GM12892 (cell line): ENCODE data around the gene NPAS3.

Experiments used
- DNase-seq: peaks from one replicate; pipeline ENCODE4 v3.0.0; 2011; ENCODE audit not compliant: insufficient read length
- FAIRE-seq: peaks from 2 replicates; lab custom pipeline; 2011; peaks lifted over from hg19 to GRCh38; lab: Jason Lieb, UNC
- POLR2A ChIP-seq: IDR thresholded peaks from 2 replicates; pipeline ENCODE4 v1.6.1; 2011; ENCODE audit warnings: low read depth, low read length, control low read depth
- POLR2AphosphoS5 ChIP-seq: IDR thresholded peaks from 2 replicates; pipeline ENCODE4 v1.6.1; 2011; ENCODE audit warnings: low read depth, low read length, control low read depth
- TAF1 ChIP-seq: IDR thresholded peaks from 2 replicates; pipeline ENCODE4 v1.6.1; 2011; ENCODE audit warnings: low read depth, mild to moderate bottlenecking, control low read depth, low read length, borderline replicate concordance

Gene NPAS3

GRCh38 chr14:33709283-33709682, 770.6 kb downstream of the NPAS3 start:
- FAIRE-seq (no peak), DNase-seq (no peak)
- TF ChIP-seq POLR2AphosphoS5 = no peak
- TF ChIP-seq TAF1 = no peak
- no peak for TF ChIP-seq POLR2A

- no peak for DNase-seq
- TF ChIP-seq POLR2A (no peak), TAF1 (no peak), POLR2AphosphoS5 (no peak)
- FAIRE-seq = no peak
These were observed 771.0 kb downstream of the NPAS3 start for GRCh38 chr14:33709711-33710110.

- DNase-seq (no peak), FAIRE-seq (no peak)
- TF ChIP-seq POLR2AphosphoS5 (no peak), POLR2A (no peak), TAF1 (no peak)
These were observed 771.6 kb downstream of the NPAS3 start for GRCh38 chr14:33710273-33710672.

GRCh38 chr14:33711194-33711593, 772.5 kb downstream of the NPAS3 start:
- DNase-seq (no peak), FAIRE-seq (no peak)
- TF ChIP-seq POLR2AphosphoS5 (no peak), POLR2A (no peak)

- no peak for FAIRE-seq
These were observed 773.1 kb downstream of the NPAS3 start for GRCh38 chr14:33711811-33712216.

GRCh38 chr14:33714527-33715226, 776.0 kb downstream of the NPAS3 start:
- no peak for FAIRE-seq

More at GRCh38 chr14:33711811-33712216, 773.1 kb downstream of the NPAS3 start:
- DNase-seq = no peak
- TF ChIP-seq POLR2A (no peak), TAF1 (no peak), POLR2AphosphoS5 (no peak)

GRCh38 chr14:33715227-33715528, 776.5 kb downstream of the NPAS3 start:
- no peak for DNase-seq
- FAIRE-seq = no peak
- no peak for TF ChIP-seq POLR2A

More at GRCh38 chr14:33714527-33715226, 776.0 kb downstream of the NPAS3 start:
- no peak for DNase-seq
- TF ChIP-seq POLR2A = no peak
- TF ChIP-seq POLR2AphosphoS5 = no peak
- no peak for TF ChIP-seq TAF1

- FAIRE-seq (no peak), DNase-seq (no peak)
- TF ChIP-seq POLR2AphosphoS5 (no peak), TAF1 (no peak), POLR2A (no peak)
These were observed 778.2 kb downstream of the NPAS3 start for GRCh38 chr14:33716921-33717320.

- TF ChIP-seq POLR2AphosphoS5 (no peak), TAF1 (no peak), POLR2A (no peak)
- FAIRE-seq = no peak
- no peak for DNase-seq
These were observed 779.2 kb downstream of the NPAS3 start for GRCh38 chr14:33717866-33718265.

GRCh38 chr14:33720284-33720787, 781.7 kb downstream of the NPAS3 start:
- FAIRE-seq = no peak
- no peak for TF ChIP-seq POLR2A
- TF ChIP-seq TAF1 = no peak
- no peak for TF ChIP-seq POLR2AphosphoS5
- no peak for DNase-seq

GRCh38 chr14:33726685-33727084, 788.0 kb downstream of the NPAS3 start:
- DNase-seq (no peak), FAIRE-seq (no peak)
- TF ChIP-seq POLR2A (no peak), POLR2AphosphoS5 (no peak), TAF1 (no peak)

- DNase-seq (no peak), FAIRE-seq (no peak)
- TF ChIP-seq POLR2AphosphoS5 (no peak), POLR2A (no peak), TAF1 (no peak)
These were observed 788.9 kb downstream of the NPAS3 start for GRCh38 chr14:33727606-33728005.
